Stomach smooth muscle (tissue), 2 donors: Measurements from ENCODE around the gene GPN3.
"Not testable (repeated sequence)": the region's sequence is repeated elsewhere in the genome, so short reads cannot be mapped to it uniquely, and the experiment has no call there.

Source experiments
- H3K27ac ChIP-seq: one replicate; pipeline ENCODE4 v1.7.0; 2013; ENCODE audit warnings: mild to moderate bottlenecking, low read length, inconsistent platforms
- H3K27me3 ChIP-seq, 2 donors: one replicate each; pipeline ENCODE4 v1.7.0; 2013; ENCODE audit warnings: low read length in 2 of 2; ENCODE audit not compliant: insufficient read depth in 2 of 2, control insufficient read depth in 1 of 2
- H3K36me3 ChIP-seq, 2 donors: one replicate each; pipeline ENCODE4 v1.7.0; 2013; ENCODE audit warnings: low read length in 2 of 2; ENCODE audit not compliant: control insufficient read depth in 2 of 2, insufficient read depth in 2 of 2
- H3K4me1 ChIP-seq: one replicate; pipeline ENCODE4 v1.7.0; 2013; ENCODE audit warnings: low read length; ENCODE audit not compliant: control insufficient read depth, insufficient read depth
- H3K4me3 ChIP-seq, 2 donors: one replicate each; pipeline ENCODE4 v1.7.0; 2013; ENCODE audit warnings: low read length in 2 of 2
- H3K9ac ChIP-seq, 2 donors: one replicate each; pipeline ENCODE4 v1.7.0; 2013; ENCODE audit warnings: low read length in 2 of 2, mild to moderate bottlenecking in 1 of 2
- H3K9me3 ChIP-seq, 2 donors: one replicate each; pipeline ENCODE4 v1.7.0; 2013; ENCODE audit warnings: low read length in 2 of 2; ENCODE audit not compliant: control insufficient read depth in 2 of 2
- donor health status: healthy.
- donor health status: Pancreatic carcinoma.

GPN3 gene

GRCh38 chr12:110436231-110436630 is 31.8 kb downstream of the GPN3 start:
- no peak overlapping the region for H3K27ac ChIP-seq
- no peaks in the 10 kb centered on the region for H3K4me1 ChIP-seq
- peaks cover 20 to 23% of the 10 kb centered on the region in 2 donors for H3K36me3 ChIP-seq
- no peak overlapping the region for H3K4me3 ChIP-seq
- no peak overlapping the region for H3K9ac ChIP-seq
- no peaks in the 10 kb centered on the region for H3K9me3 ChIP-seq
- no peaks in the 10 kb centered on the region for H3K27me3 ChIP-seq

- Histone ChIP-seq H3K27ac (no peak overlapping the region), H3K9ac (no peak overlapping the region), H3K9me3 (no peaks in the 10 kb centered on the region), H3K27me3 (no peaks in the 10 kb centered on the region), H3K36me3 (peaks cover 6 to 11% of the 10 kb centered on the region in 2 donors), H3K4me3 (peak overlapping the region in 1 of 2 donors; percentile 49), H3K4me1 (no peaks in the 10 kb centered on the region)
Observed at GRCh38 chr12:110431957-110432587, 36.0 kb downstream of the GPN3 start.

- not testable (repeated sequence) for H3K4me1 ChIP-seq, H3K36me3 ChIP-seq, H3K9ac ChIP-seq, H3K27me3 ChIP-seq, H3K27ac ChIP-seq, H3K4me3 ChIP-seq, H3K9me3 ChIP-seq
Observed at GRCh38 chr12:110429676-110430075, 38.4 kb downstream of the GPN3 start.

DNA sequence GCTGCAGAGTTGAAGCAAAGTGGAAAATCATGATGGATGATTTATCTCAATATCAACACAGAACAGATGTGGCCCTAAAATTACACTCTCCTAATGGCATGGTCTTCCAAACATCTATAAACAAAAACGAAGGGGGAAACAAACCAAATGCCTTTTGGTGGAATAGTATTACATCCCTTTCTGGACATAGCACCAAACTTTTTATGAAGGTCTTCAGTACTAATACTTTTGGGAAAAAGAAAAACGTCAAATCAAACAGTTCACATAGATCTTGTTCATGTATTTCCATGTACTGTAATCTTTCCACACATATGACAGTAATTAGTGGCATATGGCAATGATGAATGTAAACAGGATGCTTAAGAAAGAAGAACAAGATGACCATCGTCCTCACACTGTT is 41.7 kb downstream of the GPN3 start:
- no peak overlapping the region for H3K4me3 ChIP-seq
- H3K4me1 ChIP-seq, result no peaks in the 10 kb centered on the region
- no peaks in the 10 kb centered on the region for H3K27me3 ChIP-seq
- no peaks in the 10 kb centered on the region for H3K9me3 ChIP-seq
- H3K27ac ChIP-seq, result no peak overlapping the region
- no peak overlapping the region for H3K9ac ChIP-seq
- H3K36me3 ChIP-seq, result no peaks in the 10 kb centered on the region

DNA sequence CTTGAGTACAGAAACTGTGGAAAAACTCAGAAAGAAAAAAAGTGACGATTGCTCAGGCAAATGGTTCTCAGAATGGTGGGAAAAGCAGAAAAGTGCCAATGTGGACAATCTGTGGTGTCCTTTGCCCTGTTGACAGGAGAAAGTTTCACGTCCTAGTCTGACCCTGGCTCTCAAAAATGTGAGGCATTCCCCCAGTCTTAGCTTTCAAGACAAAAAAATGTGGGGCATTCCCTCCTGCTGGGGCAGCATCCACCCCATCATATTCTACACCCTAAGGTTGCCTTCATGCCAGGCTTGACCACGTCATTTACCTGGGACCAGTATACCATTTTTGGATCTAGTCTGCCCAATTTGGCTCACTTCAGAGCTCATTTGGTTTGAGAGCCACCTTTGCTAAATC is 43.8 kb downstream of the GPN3 start:
- Histone ChIP-seq H3K27ac (no peak overlapping the region), H3K36me3 (no peaks in the 10 kb centered on the region), H3K4me3 (no peak overlapping the region), H3K4me1 (no peaks in the 10 kb centered on the region), H3K9ac (no peak overlapping the region), H3K27me3 (no peaks in the 10 kb centered on the region), H3K9me3 (no peaks in the 10 kb centered on the region)

- no peak overlapping the region for H3K27ac ChIP-seq
- H3K9ac ChIP-seq, result no peak overlapping the region
Observed at GRCh38 chr12:110421701-110422100, 46.4 kb downstream of the GPN3 start.

GRCh38 chr12:110421159-110421661 is 46.8 kb downstream of the GPN3 start:
- Histone ChIP-seq H3K36me3 (no peaks in the 10 kb centered on the region), H3K4me1 (no peaks in the 10 kb centered on the region), H3K4me3 (no peak overlapping the region), H3K27me3 (no peaks in the 10 kb centered on the region), H3K27ac (no peak overlapping the region), H3K9me3 (no peaks in the 10 kb centered on the region), H3K9ac (no peak overlapping the region)

More at GRCh38 chr12:110421701-110422100, 46.4 kb downstream of the GPN3 start:
- Histone ChIP-seq H3K4me1 (no peaks in the 10 kb centered on the region), H3K27me3 (no peaks in the 10 kb centered on the region), H3K36me3 (no peaks in the 10 kb centered on the region), H3K4me3 (no peak overlapping the region), H3K9me3 (no peaks in the 10 kb centered on the region)

DNA sequence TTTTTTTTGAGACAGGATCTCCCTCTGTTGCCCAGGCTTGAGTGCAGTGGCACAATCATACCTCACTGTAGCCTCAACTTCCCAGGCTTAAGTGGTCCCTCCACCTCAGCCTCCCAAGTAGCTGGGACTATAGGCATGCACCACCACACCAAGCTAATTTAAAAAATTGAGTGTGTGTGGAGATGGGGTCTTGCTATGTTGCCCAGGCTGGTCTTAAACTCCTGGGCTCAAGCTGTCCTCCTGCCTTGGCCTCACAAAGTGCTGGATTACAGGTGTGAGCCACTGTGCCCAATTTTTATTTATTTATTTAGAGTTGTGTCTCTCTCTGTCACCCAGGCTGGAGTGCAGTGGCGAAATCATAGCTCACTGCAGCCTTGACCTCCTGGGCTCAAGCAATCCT is 47.4 kb downstream of the GPN3 start:
- not testable (repeated sequence) for H3K9ac ChIP-seq, H3K36me3 ChIP-seq, H3K9me3 ChIP-seq, H3K4me3 ChIP-seq, H3K27me3 ChIP-seq, H3K4me1 ChIP-seq, H3K27ac ChIP-seq

DNA sequence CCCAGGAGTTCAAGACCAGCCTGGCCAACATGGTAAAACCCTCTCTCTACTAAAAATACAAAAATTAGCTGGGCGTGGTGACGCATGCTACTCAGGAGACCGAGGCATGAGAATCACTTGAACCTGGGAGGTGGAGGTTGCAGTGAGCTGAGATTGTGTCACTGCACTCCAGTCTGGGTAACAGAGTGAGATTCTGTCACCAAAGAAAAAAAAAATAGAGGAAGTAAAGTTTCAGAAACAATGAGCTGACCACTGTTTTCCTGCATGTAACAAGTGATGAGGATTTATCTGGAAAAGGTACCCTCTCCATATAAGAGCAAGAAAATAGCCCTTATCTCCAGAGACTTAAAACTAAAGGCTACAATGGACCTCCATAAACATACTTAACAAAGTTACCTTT is 50.9 kb downstream of the GPN3 start:
- H3K4me3 ChIP-seq, H3K9me3 ChIP-seq, H3K27ac ChIP-seq, H3K36me3 ChIP-seq, H3K9ac ChIP-seq, H3K27me3 ChIP-seq, H3K4me1 ChIP-seq: not testable (repeated sequence)

DNA sequence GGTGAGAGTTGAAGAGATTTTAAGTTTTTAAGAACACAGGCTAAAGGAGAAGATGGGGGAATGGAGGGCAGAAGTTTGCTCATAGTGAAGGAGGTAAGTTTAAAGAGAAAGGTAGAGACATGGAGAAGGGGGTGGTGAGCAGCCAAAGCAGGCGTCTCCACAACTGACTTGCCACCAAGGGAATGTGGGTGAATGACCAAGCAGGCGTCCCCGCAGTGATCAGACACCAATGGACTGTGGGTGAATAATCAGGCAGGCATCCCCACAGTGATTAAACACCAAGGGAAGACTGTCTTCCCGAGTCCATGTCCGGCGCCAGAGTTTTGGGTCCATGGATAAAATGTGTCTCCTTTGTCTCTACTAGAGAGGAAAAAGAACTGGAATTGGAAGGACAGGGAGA is 58.0 kb downstream of the GPN3 start:
- H3K27ac ChIP-seq, H3K9ac ChIP-seq, H3K9me3 ChIP-seq, H3K36me3 ChIP-seq, H3K4me3 ChIP-seq, H3K4me1 ChIP-seq, H3K27me3 ChIP-seq: not testable (repeated sequence)

DNA sequence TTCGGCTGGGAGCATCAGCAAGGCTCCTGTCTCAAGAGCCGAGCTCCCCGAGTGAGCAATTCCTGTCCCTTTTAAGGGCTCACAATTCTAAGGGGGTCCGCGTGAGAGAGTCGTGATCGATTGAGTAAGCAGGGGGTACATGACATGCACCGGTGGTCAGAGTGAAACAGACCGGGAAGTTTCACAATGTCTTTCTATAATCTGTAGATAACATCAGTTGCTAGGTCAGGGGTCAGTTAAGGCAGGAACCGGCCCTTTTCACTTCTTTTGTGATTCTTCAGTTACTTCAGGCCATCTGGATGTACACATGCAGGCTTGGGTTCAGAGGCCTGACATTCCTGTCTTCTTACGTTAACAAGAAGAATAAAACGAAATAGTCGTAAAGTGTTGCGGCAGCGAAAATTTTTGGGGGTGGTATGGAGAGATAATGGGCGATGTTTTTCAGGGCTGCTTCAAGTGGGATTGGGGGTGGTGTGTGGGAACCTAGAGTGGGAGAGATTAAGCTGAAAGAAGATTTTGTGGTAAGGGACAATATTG is 62.9 kb downstream of the GPN3 start:
- not testable (repeated sequence) for H3K9ac ChIP-seq, H3K36me3 ChIP-seq, H3K4me3 ChIP-seq, H3K27ac ChIP-seq, H3K27me3 ChIP-seq, H3K9me3 ChIP-seq
- H3K4me1 ChIP-seq, result peaks cover 15% of the 10 kb centered on the region
